Mucosa of descending colon (tissue), 3 donors: Measurements from ENCODE around the gene AP3D1. TPM values are rescaled to one million over a fixed set of nuclear protein-coding genes. Genes with fewer than 3 reads are reported as not detected.

ENCODE experiments used
- ATAC-seq: fragments of 200-7000 bp; cut with Tn5 transposase; one replicate; pipeline ENCODE4 v1.9.1; 2020; ENCODE audit warnings: mild to moderate bottlenecking, moderate library complexity
- DNase-seq, 3 donors: peaks; one replicate each; pipeline ENCODE4 v3.0.0-alpha.2; 2020
- H3K36me3 ChIP-seq: fragments of 200-600 bp; one replicate; pipeline ENCODE4 v1.8.0; 2021; ENCODE audit warnings: low read depth, mild to moderate bottlenecking
- H3K4me1 ChIP-seq: fragments of 200-600 bp; one replicate; pipeline ENCODE4 v1.8.0; 2021; ENCODE audit warnings: low read depth, mild to moderate bottlenecking
- H3K4me3 ChIP-seq: fragments of 200-600 bp; one replicate; pipeline ENCODE4 v1.8.0; 2021; ENCODE audit warnings: mild to moderate bottlenecking
- H3K9me3 ChIP-seq: fragments of 200-600 bp; one replicate; pipeline ENCODE4 v1.8.0; 2021; ENCODE audit warnings: mild to moderate bottlenecking
- CTCF ChIP-seq: fragments of 200-600 bp; IDR thresholded peaks from one replicate; pipeline ENCODE4 v1.8.0; 2022; ENCODE audit warnings: antibody characterized with exemption, mild to moderate bottlenecking
- intact Hi-C, 2 donors: fragments of 100-400 bp; cut with DNase I in 1 of 2; cut with micrococcal nuclease in 1 of 2; formaldehyde crosslinking; loops; one replicate each; pipeline versions ENCODE4 v1.11.0 to v1.11.1; 2022; cut with DNase I, micrococcal nuclease
- total RNA-seq, 3 donors: library from RNA; stranded (reverse); fragmentation: NEBNext Ultra II Directional in 2 of 3; extraction: Animal tissue kit (Norgen Biotek cat#: 25700) in 2 of 3; gene quantifications; one replicate each; pipeline versions ENCODE4 v1.2.1 to v1.2.4, GENCODE V29; 2021 to 2023
- donor health status: DM: no; HTN: no; CAD: no; lungs with moderate emphysema.
- donor health status: DM: no; HTN: no; CAD: no.
- donor health status: DM: no; HTN: yes; CAD: no.

The AP3D1 gene
- total RNA-seq, 3 donors from 2014 or later: 103 to 120 (median 103) TPM

- TF ChIP-seq CTCF: no peak
- H3K36me3 ChIP-seq: no peaks in the 10 kb centered on the region
- no peaks in the 10 kb centered on the region for H3K4me1 ChIP-seq
- intact Hi-C loops: no loop called here
- no peaks in the 10 kb centered on the region for H3K9me3 ChIP-seq
- no peak overlapping the region for H3K4me3 ChIP-seq
- no peak for DNase-seq
- ATAC-seq: no peak
These were observed 28.7 kb upstream of the AP3D1 start for GRCh38 chr19:2180114-2180513.

- TF ChIP-seq CTCF: no peak
- no peaks in the 10 kb centered on the region for H3K36me3 ChIP-seq
- DNase-seq (no peak), ATAC-seq (no peak)
- no peaks in the 10 kb centered on the region for H3K4me1 ChIP-seq
- intact Hi-C loops: no loop called here
- H3K9me3 ChIP-seq: no peaks in the 10 kb centered on the region
- H3K4me3 ChIP-seq: no peak overlapping the region
These were observed 27.7 kb upstream of the AP3D1 start for GRCh38 chr19:2179095-2179494.

GRCh38 chr19:2176337-2176994 is 25.1 kb upstream of the AP3D1 start:
- intact Hi-C loops: no loop called here
- Histone ChIP-seq H3K4me3 (no peak overlapping the region), H3K9me3 (no peaks in the 10 kb centered on the region), H3K4me1 (peaks cover 11% of the 10 kb centered on the region), H3K36me3 (no peaks in the 10 kb centered on the region)
- ATAC-seq (peak; percentile 7), DNase-seq (no peak)
- TF ChIP-seq CTCF: no peak

- H3K36me3 ChIP-seq: no peaks in the 10 kb centered on the region
- DNase-seq (no peak), ATAC-seq (no peak)
- no peaks in the 10 kb centered on the region for H3K9me3 ChIP-seq
- peaks cover 18% of the 10 kb centered on the region for H3K4me1 ChIP-seq
- intact Hi-C loops: no loop called here
- TF ChIP-seq CTCF: no peak
- H3K4me3 ChIP-seq: no peak overlapping the region
These were observed 24.4 kb upstream of the AP3D1 start for GRCh38 chr19:2175742-2176141.

GRCh38 chr19:2173767-2174577 is 22.6 kb upstream of the AP3D1 start:
- DNase-seq (no peak), ATAC-seq (no peak)
- Histone ChIP-seq H3K9me3 (no peaks in the 10 kb centered on the region), H3K36me3 (no peaks in the 10 kb centered on the region), H3K4me3 (no peak overlapping the region), H3K4me1 (peaks cover 30% of the 10 kb centered on the region)
- TF ChIP-seq CTCF: no peak
- intact Hi-C loops: no loop called here
